ENCODE results near the gene GKN2.

Gene GKN2

GRCh38 chr2:68997401-68997800 lies 44.7 kb upstream of the GKN2 start:
- ChIA-PET POLR2A (interaction anchor here (0.7 kb wide), 1 partner anchor 422 kb away, joined by 4 read pairs; no protein-coding TSS in a partner anchor), CTCF (no interaction called here)
- TF ChIP-seq ZNF2 (tag by site-specific recombination; IDR thresholded peaks at IDR 0.05) (no peak), ZNF548 (tag by site-specific recombination; IDR thresholded peaks at IDR 0.05) (no peak), SETDB1 (IDR thresholded peaks at IDR 0.05; ENCODE audit: insufficient read length, low read length) (no peak), ELK4 (IDR thresholded peaks at IDR 0.05; ENCODE audit: borderline replicate concordance, low read depth, low read length) (no peak), ZNF140 (tag by site-specific recombination; IDR thresholded peaks at IDR 0.05) (no peak), ZNF398 (tag by site-specific recombination; IDR thresholded peaks at IDR 0.05) (no peak), ZNF138 (tag by site-specific recombination; IDR thresholded peaks at IDR 0.05; ENCODE audit: borderline replicate concordance) (no peak), ZNF26 (tag by site-specific recombination; IDR thresholded peaks at IDR 0.05) (no peak), ZNF223 (tag by site-specific recombination; IDR thresholded peaks at IDR 0.05) (no peak), ZBTB49 (tag by site-specific recombination; IDR thresholded peaks at IDR 0.05; ENCODE audit: low read depth) (no peak), ZSCAN4 (tag by site-specific recombination; IDR thresholded peaks at IDR 0.05) (no peak), ZNF19 (tag by site-specific recombination; IDR thresholded peaks at IDR 0.05; ENCODE audit: low read depth) (no peak), ZNF561 (tag by site-specific recombination; IDR thresholded peaks at IDR 0.05; ENCODE audit: borderline replicate concordance) (no peak), ZNF518A (tag by site-specific recombination; conservative IDR thresholded peaks at IDR 0.05; ENCODE audit: low read depth) (no peak), ZNF292 (tag by site-specific recombination; IDR thresholded peaks at IDR 0.05; ENCODE audit: borderline replicate concordance, low read depth) (no peak), ZNF501 (tag by site-specific recombination; IDR thresholded peaks at IDR 0.05) (no peak), ZNF302 (tag by site-specific recombination; IDR thresholded peaks at IDR 0.05; ENCODE audit: low read depth) (no peak), ZNF350 (tag by site-specific recombination; IDR thresholded peaks at IDR 0.05) (no peak), ZNF488 (tag by site-specific recombination; IDR thresholded peaks at IDR 0.05) (no peak)

More at GRCh38 chr2:68997401-68997800, 44.7 kb upstream of the GKN2 start:
- Histone ChIP-seq H3K36me3 (ENCODE audit: control insufficient read depth in 2 of 2, insufficient read depth in 1 of 2, low read length in 2 of 2) (no peaks in the 10 kb centered on the region), H3K4me3 (ENCODE audit: low read depth, low read length) (no peak overlapping the region), H3K9me3 (ENCODE audit: control insufficient read depth, insufficient read depth, low read depth, low read length) (no peaks in the 10 kb centered on the region), H3K4me1 (ENCODE audit: control insufficient read depth, insufficient read depth, low read length) (no peaks in the 10 kb centered on the region), H3K27ac (ENCODE audit: extremely low read depth, low read depth, low read length) (no peak overlapping the region)
